AG04449 (cell line): ENCODE results near the gene TLK2.

ENCODE experiments used
- CTCF ChIA-PET: fragments of 350-600 bp; formaldehyde crosslinking; extraction: SDS; loops from one replicate; lab custom pipeline; 2021; ENCODE audit warnings: antibody characterized with exemption; lab: Yijun Ruan, JAX
- POLR2A ChIA-PET: fragments of 400-600, 350-600 bp; formaldehyde crosslinking; extraction: SDS; loops from one replicate; lab custom pipeline; 2020; ENCODE audit warnings: antibody characterized with exemption, inconsistent platforms; lab: Yijun Ruan, JAX
- DNase-seq: peaks from one replicate; pipeline ENCODE4 v3.0.0-alpha.2; 2010; ENCODE audit warnings: low read depth, low spot score
- H3K4me3 ChIP-seq: 2 replicates; pipeline ENCODE4 v1.5.1; 2011; ENCODE audit warnings: low read depth, mild to moderate bottlenecking, control low read depth, low read length
- CTCF ChIP-seq: IDR thresholded peaks from one replicate; pipeline ENCODE4 v1.5.1; 2011; ENCODE audit warnings: mild to moderate bottlenecking, moderate library complexity, low read length, control low read depth, inconsistent platforms; ENCODE audit not compliant: insufficient read depth; ENCODE audit errors: missing control alignments

TLK2 gene

GRCh38 chr17:62625870-62626200 lies 147.2 kb downstream of the TLK2 start:
- DNase-seq = no peak
- no peak overlapping the region for H3K4me3 ChIP-seq
- TF ChIP-seq CTCF = no peak
- POLR2A ChIA-PET = no interaction called here
- CTCF ChIA-PET = no interaction called here

DNA sequence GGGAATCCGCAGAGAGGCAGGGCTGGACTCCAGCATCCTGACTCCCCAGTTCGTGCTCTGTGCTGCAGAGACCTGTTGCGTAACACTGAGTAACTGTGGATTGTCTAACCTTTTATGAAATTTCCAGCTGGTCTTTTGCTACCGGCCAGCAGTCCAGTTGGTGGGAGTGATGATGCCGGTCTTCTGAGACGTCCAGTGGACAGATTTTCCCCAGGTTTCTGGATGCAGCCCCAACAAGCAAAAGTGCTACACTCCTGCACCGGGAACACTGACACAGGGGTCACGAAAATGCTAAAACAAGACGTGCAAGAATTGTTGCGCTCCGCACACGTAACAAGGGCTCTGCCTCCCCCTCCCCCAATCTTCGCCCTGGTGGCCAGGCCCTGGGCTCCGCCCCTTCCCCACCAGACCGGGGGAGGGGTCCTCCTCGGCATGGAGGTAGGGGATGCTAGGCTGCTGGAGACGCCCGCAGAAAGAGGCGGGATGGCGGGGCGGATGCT lies 148.1 kb downstream of the TLK2 start:
- no peak for TF ChIP-seq CTCF
- DNase-seq = peak; percentile 42
- ChIA-PET CTCF (no interaction called here), POLR2A (interaction anchor here (1.0 kb wide), 1 partner anchor 12 kb away, joined by 5 read pairs; no protein-coding TSS in a partner anchor)
- H3K4me3 ChIP-seq = peak overlapping the region; percentile 86

- TF ChIP-seq CTCF = no peak
- ChIA-PET CTCF (no interaction called here), POLR2A (interaction anchor here (1.0 kb wide), 1 partner anchor 12 kb away, joined by 5 read pairs; no protein-coding TSS in a partner anchor)
- H3K4me3 ChIP-seq = peak within 1 kb of the TSS; percentile 86
- DNase-seq = no peak
These were observed 148.7 kb downstream of the TLK2 start, which contains the start of gene MRC2 for GRCh38 chr17:62627219-62627903. MRC2 (plus strand) TSS chr17:62627670; CDS start chr17:62627803, 133 bp downstream.

DNA sequence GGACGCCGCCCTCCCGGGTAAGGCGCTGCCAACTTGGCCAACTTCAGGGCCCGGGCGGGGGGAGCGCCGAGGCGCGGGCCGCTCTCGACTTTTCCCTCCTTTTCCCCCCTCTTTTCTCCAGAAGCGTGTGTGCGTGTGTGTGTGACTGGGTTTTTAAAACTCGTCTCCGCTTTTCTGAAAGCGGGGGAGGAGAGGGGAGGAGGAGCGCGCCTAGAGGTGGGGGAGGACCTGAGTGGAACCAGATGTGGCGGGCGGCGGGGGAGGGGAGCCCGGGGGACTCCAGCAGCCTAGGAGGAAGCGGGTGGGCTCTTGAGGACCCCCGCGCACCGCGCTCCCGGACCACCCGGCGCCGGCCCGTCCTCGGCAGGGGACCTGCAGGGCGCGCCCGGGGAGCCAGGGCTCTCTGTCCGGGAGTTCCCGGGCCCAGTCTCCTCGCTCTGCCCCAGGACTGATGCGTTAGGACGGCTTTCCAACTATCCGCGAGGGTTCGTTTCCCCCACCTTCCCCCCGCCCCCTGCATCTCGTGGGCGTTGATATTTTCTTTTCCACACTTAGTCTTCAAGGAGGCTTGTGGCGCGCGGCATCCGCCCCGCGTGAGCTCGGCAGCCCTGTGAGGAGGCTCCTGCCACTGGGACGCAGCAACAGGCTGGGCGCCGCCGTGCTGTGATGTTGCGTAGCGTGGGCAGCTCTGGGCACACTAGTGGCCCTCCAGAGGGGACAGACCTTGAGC lies 149.4 kb downstream of the TLK2 start:
- no peak for DNase-seq
- ChIA-PET POLR2A (interaction anchor here (0.5 to 1.7 kb wide), 5 partner anchors 14 to 1499 kb away, joined by 3 to 6 read pairs (median 3); no protein-coding TSS in a partner anchor), CTCF (no interaction called here)
- H3K4me3 ChIP-seq = peak overlapping the region; percentile 86
- TF ChIP-seq CTCF = no peak

DNA sequence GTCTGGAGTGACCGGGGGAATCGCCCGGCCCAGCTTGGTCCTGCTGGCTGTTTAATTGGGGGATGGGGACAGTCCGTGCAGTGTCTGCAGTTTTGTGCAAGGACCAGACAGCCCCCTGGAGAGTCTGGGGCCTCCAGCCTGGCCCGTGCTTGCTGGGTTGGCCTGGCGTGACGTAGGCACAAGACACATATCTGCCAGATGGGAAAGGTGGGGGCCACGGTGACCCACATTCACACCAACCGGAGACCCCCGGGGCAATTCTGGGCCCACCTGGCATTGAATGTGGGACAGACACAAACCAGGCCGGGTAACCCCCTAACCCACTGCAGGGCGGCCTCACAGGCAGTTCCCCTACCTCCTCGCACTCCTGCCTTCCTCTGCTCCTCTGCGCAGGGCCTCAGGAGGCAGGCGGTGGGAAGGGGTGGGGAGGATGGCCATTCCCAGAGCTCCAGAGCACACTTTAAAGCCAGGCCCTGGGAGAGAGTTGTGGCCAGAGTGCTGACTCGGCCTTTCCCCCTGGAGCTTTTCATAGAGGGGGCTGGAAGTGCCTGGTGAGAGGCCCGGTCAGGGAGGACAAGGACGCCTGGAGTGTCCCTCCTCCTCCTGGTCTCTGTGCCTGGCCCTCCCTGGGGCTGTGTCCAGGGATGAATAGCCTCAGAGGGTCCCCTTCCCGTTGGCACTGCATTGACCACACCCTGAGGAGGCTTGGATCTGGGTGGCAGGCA lies 150.4 kb downstream of the TLK2 start:
- ChIA-PET CTCF (no interaction called here), POLR2A (interaction anchor here (0.5 to 1.7 kb wide), 6 partner anchors 11 to 1498 kb away, joined by 3 to 6 read pairs (median 4); no protein-coding TSS in a partner anchor)
- TF ChIP-seq CTCF = no peak
- no peak for DNase-seq
- peak overlapping the region; percentile 86 for H3K4me3 ChIP-seq
